GM23248 (cell line): ENCODE results near the gene RAI1.

ENCODE experiments used
- EZH2 ChIP-seq: fragments of 200-600 bp; sonication (generic); IDR thresholded peaks from 2 replicates; pipeline ENCODE4 v1.6.1; 2018; ENCODE audit warnings: antibody characterized with exemption, mild to moderate bottlenecking; ENCODE audit not compliant: insufficient read depth, poor library complexity, severe bottlenecking
- EZH2phosphoT487 ChIP-seq: fragments of 200-600 bp; sonication (generic); IDR thresholded peaks from 2 replicates; pipeline ENCODE4 v1.6.1; 2018; ENCODE audit warnings: antibody characterized with exemption, moderate library complexity, mild to moderate bottlenecking, low read depth; ENCODE audit not compliant: insufficient read depth

DNA sequence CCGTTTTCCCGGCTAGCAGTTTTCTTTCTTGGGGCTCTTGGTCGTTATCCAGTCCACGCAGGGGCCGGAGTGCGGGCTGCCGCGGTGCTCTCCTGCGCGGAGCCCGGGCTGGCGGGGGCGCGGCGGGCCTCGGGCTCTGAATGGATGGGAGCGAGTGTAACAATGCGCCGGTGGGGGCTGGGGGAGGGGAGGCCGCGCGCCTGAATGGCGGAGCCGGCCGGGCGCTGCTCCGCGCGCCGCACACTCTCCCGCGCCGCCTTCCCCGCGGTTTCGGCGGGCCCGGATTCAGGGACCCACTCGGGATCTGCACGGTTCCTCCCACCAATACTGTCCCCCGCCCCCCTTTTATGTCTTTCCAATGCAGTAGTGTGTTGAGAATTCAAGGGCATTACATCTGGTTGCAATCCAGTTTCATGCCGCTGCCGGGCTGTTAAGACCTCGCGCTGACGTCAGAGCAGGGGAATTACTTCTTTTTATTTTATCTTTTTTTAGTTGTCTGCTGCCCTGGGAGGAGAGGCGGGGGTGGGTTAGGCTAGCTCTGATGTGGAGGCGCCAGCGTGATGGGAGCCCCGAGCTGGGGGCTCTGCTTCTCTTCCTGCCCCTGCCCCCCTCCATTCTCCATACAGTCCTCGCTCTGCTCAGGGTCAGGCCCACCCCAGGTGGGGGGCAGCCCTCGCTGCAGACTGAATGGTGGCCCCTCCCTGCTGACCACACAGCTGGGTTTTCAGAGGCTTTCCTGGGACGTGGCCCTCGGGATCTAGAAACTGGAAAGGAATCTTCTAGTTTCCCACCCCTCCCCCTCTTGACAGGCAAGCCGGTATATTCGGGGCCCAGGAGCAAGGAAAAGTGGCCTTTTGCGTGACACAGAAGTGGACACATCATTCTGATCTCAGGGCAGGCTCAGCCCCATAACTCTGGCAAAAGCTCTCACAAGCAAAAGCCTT lies 1.8 kb downstream of the RAI1 start:
- TF ChIP-seq EZH2 (no peak), EZH2phosphoT487 (no peak)
